ENCODE measurements around the gene TMEM119.
"Not testable (repeated sequence)": the region's sequence is repeated elsewhere in the genome, so short reads cannot be mapped to it uniquely, and the experiment has no call there.

The TMEM119 gene

DNA sequence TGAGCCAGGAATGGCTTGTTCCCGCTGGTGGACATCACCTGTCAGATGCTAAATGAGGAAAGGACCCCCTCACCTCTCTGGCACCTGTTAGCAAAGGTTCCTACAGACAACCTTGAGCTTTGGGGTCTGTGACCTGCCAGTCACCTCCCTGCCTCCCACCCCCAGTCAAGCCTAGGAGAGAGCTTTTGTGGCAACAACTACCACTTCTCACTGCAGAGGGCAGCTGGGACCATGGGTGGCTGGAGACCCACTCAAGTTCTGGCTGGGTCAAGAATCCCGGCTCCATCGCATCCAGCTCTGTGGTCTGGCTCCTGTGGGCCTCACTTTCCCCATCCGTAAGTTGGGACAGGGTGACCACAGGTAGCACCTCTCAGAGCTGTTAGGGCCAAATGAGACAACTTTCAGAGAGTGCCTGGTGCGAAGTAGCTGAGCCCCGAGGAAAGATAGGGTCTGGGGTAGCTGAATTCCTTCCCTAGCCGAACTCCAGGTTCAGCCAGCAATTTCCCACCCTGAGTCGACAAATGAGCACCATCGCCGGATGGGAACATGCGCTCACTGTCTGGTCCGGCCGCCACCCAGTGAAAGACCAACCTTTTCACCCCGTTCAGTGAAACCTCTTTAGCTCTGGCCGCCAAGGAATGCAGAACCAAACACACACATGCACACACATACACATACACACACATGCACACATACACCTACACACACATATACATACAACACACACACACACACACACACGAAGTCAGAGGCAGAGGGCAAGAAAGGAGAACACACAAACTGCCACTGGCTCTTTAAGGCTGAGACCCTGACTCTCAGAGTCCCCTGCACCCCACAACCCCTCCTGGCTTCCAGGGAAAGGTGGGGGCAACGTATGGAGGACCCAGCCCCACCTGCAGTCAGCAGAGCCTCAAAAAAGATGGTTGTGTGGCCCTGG lies 1.9 kb downstream of the TMEM119 start:
- Histone ChIP-seq H3K27ac (ENCODE audit: low read depth, low read length) (no peak overlapping the region), H3K9me3 (ENCODE audit: control insufficient read depth, insufficient read depth, low read length) (no peaks in the 10 kb centered on the region), H3K27me3 (ENCODE audit: control insufficient read depth, insufficient read depth, low read length) (no peaks in the 10 kb centered on the region), H3K4me1 (ENCODE audit: control insufficient read depth, insufficient read depth, low read length) (no peaks in the 10 kb centered on the region), H3K36me3 (ENCODE audit: control insufficient read depth, insufficient read depth, low read length) (no peaks in the 10 kb centered on the region), H3K9ac (ENCODE audit: low read depth, low read length) (no peak overlapping the region), H3K4me3 (ENCODE audit: low read depth, low read length) (no peak overlapping the region)

DNA sequence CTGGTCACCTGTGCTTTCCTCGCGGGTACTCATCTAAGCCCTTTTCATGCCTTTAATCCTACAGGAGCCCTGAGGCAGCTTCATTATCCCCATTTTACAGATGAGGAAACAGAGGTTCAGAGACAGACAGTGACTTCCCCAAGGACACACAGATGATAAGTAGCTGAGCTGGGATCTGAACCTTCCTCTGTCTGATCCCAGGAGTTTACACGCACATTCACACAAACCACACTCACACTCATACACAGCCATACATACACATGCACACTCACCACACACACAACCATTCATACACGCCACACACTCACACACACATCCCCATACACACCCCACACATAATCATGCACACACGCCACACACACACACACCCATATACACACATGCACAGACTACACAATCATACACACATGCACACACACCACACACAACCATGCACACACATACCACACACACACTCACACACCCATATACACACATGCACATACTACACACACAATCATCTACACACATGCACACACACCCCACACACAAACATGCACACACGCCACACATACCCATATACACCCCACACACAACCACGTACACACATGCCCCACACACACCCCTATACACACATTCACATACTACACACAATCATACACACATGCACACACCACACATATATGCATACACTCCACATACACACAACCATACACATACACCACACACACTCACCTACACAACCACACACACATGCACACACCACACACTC lies 2.7 kb downstream of the TMEM119 start:
- H3K4me1 ChIP-seq (ENCODE audit: control insufficient read depth, insufficient read depth, low read length) = no peaks in the 10 kb centered on the region
- H3K27me3 ChIP-seq (ENCODE audit: control insufficient read depth, insufficient read depth, low read length) = no peaks in the 10 kb centered on the region
- H3K36me3 ChIP-seq (ENCODE audit: control insufficient read depth, insufficient read depth, low read length) = no peaks in the 10 kb centered on the region
- H3K9ac ChIP-seq (ENCODE audit: low read depth, low read length) = no peak overlapping the region
- no peak overlapping the region for H3K4me3 ChIP-seq (ENCODE audit: low read depth, low read length)
- no peak overlapping the region for H3K27ac ChIP-seq (ENCODE audit: low read depth, low read length)
- no peaks in the 10 kb centered on the region for H3K9me3 ChIP-seq (ENCODE audit: control insufficient read depth, insufficient read depth, low read length)

DNA sequence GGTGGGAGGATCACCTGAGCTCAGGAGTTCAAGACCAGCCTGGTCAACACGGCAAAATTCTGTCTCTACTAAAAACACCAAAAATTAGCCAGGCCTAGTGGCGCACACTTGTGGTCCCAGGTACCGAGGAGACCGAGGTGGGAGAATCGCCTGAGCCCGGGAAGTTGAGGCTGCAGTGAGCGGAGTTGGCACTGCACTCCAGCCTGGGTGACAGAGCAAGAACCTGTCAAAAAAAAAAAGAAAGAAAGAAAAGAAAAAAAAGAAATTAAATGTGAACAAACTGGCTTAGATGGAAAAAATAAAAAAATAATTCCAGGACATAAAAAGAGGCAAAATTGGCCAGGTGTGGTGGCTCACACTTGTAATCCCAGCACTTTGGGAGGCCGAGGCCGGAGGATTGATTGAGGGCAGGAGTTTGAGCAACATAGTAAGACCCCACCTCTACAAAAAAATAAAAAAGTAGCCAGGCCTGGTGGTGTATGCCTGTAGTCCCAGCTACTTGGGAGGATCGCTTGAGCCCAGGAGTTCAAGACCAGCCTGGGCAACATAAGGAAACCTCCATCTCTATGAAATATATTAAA lies 3.5 kb downstream of the TMEM119 start:
- no peaks in the 10 kb centered on the region for H3K27me3 ChIP-seq (ENCODE audit: control insufficient read depth, insufficient read depth, low read length)
- H3K4me1 ChIP-seq (ENCODE audit: control insufficient read depth, insufficient read depth, low read length) = peaks cover under 1% of the 10 kb centered on the region; the same call in 1 of the 2 replicates
- H3K4me3 ChIP-seq (ENCODE audit: low read depth, low read length) = no peak overlapping the region
- H3K27ac ChIP-seq (ENCODE audit: low read depth, low read length) = no peak overlapping the region
- no peak overlapping the region for H3K9ac ChIP-seq (ENCODE audit: low read depth, low read length)
- no peaks in the 10 kb centered on the region for H3K36me3 ChIP-seq (ENCODE audit: control insufficient read depth, insufficient read depth, low read length)
- no peaks in the 10 kb centered on the region for H3K9me3 ChIP-seq (ENCODE audit: control insufficient read depth, insufficient read depth, low read length)

DNA sequence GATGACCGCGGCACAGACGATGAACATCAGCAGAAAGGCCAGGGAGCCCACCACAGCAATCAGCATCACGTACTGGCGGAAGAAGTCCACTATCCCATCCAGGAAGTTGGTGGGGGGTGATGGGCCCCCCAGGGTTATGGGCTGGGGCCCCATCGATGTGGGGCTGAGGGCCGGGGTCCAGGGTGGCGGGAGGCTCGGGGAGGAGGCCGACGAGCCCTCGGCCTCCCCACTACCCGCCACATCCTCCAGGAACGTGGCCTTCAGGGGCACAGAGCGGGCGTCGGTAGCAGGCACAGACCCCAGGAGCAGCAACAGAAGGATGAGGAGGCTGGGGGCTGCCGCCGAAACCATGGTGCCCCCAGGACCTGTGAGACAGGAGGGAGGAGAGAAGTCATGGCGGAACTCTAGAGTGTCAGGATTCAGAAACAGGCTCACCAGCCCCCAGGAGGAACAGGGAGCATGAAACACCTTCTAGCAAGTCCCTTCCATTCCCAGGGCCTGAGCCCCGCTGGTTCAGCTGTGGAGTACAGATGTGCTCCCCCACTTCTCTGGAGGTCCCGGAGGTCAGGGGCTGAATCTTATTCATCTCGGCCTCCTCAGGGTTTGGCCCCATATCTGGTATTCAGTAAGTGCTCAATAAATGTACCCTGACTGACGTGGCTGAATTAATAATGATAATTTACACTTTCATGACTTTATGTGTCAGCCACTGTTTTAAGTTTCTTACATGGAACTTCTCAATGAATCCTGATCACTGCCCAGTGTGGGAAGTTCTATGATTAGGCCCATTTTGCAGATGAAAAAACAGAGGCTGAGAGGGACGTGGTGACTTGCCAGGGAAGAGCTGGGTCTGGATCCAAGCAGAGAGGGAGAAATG lies 5.6 kb downstream of the TMEM119 start:
- H3K27ac ChIP-seq (ENCODE audit: low read depth, low read length) = no peak overlapping the region
- H3K9ac ChIP-seq (ENCODE audit: low read depth, low read length) = no peak overlapping the region
- H3K4me1 ChIP-seq (ENCODE audit: control insufficient read depth, insufficient read depth, low read length) = peaks cover 9% of the 10 kb centered on the region
- no peaks in the 10 kb centered on the region for H3K36me3 ChIP-seq (ENCODE audit: control insufficient read depth, insufficient read depth, low read length)
- no peaks in the 10 kb centered on the region for H3K27me3 ChIP-seq (ENCODE audit: control insufficient read depth, insufficient read depth, low read length)
- H3K9me3 ChIP-seq (ENCODE audit: control insufficient read depth, insufficient read depth, low read length) = no peaks in the 10 kb centered on the region
- H3K4me3 ChIP-seq (ENCODE audit: low read depth, low read length) = no peak overlapping the region

DNA sequence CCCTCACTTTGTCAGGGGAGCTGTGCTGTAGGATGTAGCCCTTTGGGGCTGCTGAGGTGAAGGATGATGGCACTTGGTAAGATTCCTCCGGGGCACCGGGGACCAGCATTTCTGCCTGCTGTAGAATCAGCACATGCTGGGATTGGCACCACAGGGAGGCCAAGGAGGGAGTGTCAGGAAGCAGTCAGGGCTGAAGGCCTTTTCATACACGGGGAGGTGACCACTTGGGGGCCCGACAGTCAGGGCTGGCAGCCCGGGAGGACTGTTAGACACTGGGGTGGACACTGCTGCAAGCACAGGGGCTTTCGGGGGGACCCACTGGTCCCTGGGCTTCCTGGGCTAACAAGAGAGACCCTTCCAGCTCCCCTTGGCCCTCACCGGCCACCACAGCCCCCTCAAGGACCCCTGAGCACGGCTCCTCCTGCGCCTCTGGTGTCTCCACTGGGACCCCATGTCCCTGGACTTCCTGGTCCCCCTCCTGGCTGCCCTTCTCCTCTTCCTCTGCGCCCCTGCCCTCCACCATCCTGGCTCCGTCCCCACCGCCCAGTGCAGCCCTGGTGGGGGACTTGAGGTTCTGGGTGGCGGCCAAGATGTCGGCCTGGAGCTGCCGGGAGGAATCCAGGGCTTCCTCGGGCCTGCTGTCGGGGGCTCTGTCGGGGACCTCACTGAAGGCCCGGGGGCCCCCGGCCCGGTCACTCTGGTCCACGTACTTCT lies 6.5 kb downstream of the TMEM119 start:
- Histone ChIP-seq H3K9ac (ENCODE audit: low read depth, low read length) (no peak overlapping the region), H3K4me3 (ENCODE audit: low read depth, low read length) (no peak overlapping the region), H3K4me1 (ENCODE audit: control insufficient read depth, insufficient read depth, low read length) (peaks cover 9% of the 10 kb centered on the region), H3K9me3 (ENCODE audit: control insufficient read depth, insufficient read depth, low read length) (no peaks in the 10 kb centered on the region), H3K27me3 (ENCODE audit: control insufficient read depth, insufficient read depth, low read length) (no peaks in the 10 kb centered on the region), H3K27ac (ENCODE audit: low read depth, low read length) (no peak overlapping the region), H3K36me3 (ENCODE audit: control insufficient read depth, insufficient read depth, low read length) (no peaks in the 10 kb centered on the region)

DNA sequence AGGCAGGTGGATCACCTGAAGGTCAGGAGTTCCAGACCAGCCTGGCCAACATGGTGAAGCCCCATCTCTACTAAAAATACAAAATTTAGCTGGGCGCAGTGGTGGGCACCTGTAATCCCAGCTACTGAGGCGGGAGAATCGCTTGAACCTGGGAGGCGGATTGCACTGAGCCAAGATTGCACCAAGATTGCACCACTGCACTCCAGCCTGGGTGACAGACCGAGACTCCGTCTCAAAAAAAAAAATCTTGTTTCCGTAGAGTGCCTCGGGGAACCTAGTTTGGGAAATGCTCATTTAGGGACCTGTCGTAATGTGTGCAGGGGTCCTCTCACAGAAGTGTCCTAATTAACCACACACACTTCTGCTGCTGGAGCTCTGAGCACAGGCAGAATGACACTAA lies 7.4 kb downstream of the TMEM119 start:
- not testable (repeated sequence) for H3K27me3 ChIP-seq (ENCODE audit: control insufficient read depth, insufficient read depth, low read length); H3K27ac ChIP-seq (ENCODE audit: low read depth, low read length); H3K36me3 ChIP-seq (ENCODE audit: control insufficient read depth, insufficient read depth, low read length); H3K9me3 ChIP-seq (ENCODE audit: control insufficient read depth, insufficient read depth, low read length); H3K4me3 ChIP-seq (ENCODE audit: low read depth, low read length); H3K4me1 ChIP-seq (ENCODE audit: control insufficient read depth, insufficient read depth, low read length); H3K9ac ChIP-seq (ENCODE audit: low read depth, low read length)

DNA sequence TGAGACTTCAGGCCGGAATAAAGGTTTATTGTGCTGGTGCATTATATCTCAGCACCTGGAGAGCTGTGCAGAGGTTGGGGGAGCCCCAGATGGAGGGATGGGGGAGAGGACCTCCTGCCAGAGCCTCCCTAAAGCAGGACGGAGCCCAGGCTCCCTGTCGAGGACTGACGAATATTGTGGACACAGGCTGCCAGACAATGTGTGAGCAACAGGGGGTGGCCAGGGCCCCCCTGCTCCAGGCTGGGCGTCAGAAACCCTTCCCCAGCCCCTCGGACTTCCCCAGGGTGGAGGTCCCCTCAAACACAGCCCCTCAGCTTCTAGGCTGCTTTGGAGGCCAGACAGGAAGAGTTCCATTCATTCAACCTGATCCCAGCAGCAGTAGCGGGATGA lies 8.0 kb downstream of the TMEM119 start:
- H3K9ac ChIP-seq (ENCODE audit: low read depth, low read length) = no peak overlapping the region

DNA sequence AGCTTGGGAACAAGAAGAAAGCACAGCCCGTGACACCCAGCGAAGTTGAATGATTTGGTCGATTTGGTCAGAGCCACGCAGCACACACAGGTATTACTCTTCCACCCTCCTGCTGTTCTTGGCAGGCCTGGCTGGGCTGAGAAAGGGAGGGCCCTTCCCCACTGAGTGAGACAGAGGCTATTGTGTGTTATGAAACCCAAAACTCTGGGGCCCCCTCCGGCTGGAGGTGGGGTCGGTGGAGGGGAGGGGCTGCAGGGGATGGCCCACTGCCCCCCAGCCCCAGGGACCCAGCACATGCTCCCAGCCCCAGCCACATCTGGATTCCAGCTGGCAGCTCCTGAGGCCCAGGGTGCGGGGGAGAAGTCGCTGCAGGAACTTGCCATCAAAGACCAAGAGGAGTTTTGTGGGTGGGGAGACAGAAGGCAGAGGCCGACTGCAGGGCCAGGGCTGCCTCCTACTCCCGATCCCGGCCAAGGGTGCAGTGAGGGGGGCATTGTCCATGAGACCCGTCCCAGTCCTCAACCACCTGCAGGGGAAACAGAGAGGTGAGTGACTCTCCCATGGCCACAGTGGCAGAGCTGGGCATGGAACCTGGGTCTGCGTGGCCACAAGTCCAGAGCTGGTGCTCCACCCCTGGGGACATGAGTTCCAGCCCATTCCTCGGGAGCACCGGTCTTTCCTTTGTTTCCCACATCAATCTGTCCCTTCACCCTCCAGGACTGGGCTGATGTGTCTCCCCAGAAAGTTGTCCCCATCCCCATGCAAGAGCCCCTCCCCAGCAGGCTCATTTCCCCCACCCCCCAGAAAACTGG lies 8.7 kb downstream of the TMEM119 start:
- H3K4me1 ChIP-seq (ENCODE audit: control insufficient read depth, insufficient read depth, low read length) = peaks cover 9% of the 10 kb centered on the region
- no peaks in the 10 kb centered on the region for H3K27me3 ChIP-seq (ENCODE audit: control insufficient read depth, insufficient read depth, low read length)
- H3K36me3 ChIP-seq (ENCODE audit: control insufficient read depth, insufficient read depth, low read length) = no peaks in the 10 kb centered on the region
- peak overlapping the region; percentile 26 for H3K27ac ChIP-seq (ENCODE audit: low read depth, low read length)
- H3K4me3 ChIP-seq (ENCODE audit: low read depth, low read length) = no peak overlapping the region
- H3K9me3 ChIP-seq (ENCODE audit: control insufficient read depth, insufficient read depth, low read length) = no peaks in the 10 kb centered on the region
- H3K9ac ChIP-seq (ENCODE audit: low read depth, low read length) = no peak overlapping the region

More for the DNA sequence above, 8.0 kb downstream of the TMEM119 start:
- Histone ChIP-seq H3K36me3 (ENCODE audit: control insufficient read depth, insufficient read depth, low read length) (no peaks in the 10 kb centered on the region), H3K4me1 (ENCODE audit: control insufficient read depth, insufficient read depth, low read length) (peaks cover 9% of the 10 kb centered on the region), H3K27ac (ENCODE audit: low read depth, low read length) (no peak overlapping the region), H3K4me3 (ENCODE audit: low read depth, low read length) (no peak overlapping the region), H3K27me3 (ENCODE audit: control insufficient read depth, insufficient read depth, low read length) (no peaks in the 10 kb centered on the region), H3K9me3 (ENCODE audit: control insufficient read depth, insufficient read depth, low read length) (no peaks in the 10 kb centered on the region)

DNA sequence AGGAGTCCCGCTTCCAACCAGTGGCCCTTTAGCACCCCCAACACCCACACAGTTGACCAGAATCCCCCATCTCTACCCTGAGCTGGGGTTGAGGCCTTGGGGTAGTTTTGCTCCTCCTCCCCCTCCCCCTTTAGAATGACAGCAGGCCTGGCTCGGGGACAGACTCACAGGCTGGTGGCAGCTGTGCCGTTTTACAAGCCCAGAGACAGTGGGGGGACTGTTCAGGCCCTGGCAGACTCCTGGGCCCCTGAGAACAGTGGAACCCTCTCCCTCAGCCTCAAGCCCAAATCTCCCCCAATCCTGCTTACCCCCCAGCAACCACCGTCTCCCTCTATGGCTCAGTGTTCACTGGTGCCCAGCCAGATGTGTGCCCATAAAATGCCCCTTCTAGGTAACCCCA lies 10.1 kb downstream of the TMEM119 start:
- Histone ChIP-seq H3K27ac (ENCODE audit: low read depth, low read length) (no peak overlapping the region), H3K4me1 (ENCODE audit: control insufficient read depth, insufficient read depth, low read length) (peaks cover 9% of the 10 kb centered on the region), H3K9ac (ENCODE audit: low read depth, low read length) (no peak overlapping the region), H3K9me3 (ENCODE audit: control insufficient read depth, insufficient read depth, low read length) (no peaks in the 10 kb centered on the region), H3K27me3 (ENCODE audit: control insufficient read depth, insufficient read depth, low read length) (no peaks in the 10 kb centered on the region), H3K4me3 (ENCODE audit: low read depth, low read length) (no peak overlapping the region), H3K36me3 (ENCODE audit: control insufficient read depth, insufficient read depth, low read length) (no peaks in the 10 kb centered on the region)

All from HUES48 (cell line).